Trophoblast cell (in vitro differentiated cells and primary cell): ENCODE data around the gene SLC39A9.

ENCODE experiments used
- DNase-seq, 2 donors: peaks; one replicate each; pipeline ENCODE4 v3.0.0-alpha.2; 2016
- H2AFZ ChIP-seq: 2 replicates; pipeline ENCODE4 v1.6.1; 2013; ENCODE audit warnings: low read length, moderate library complexity, mild to moderate bottlenecking; ENCODE audit not compliant: insufficient read depth, poor library complexity
- H2AK5ac ChIP-seq: 2 replicates; pipeline ENCODE4 v1.6.1; 2013; ENCODE audit warnings: mild to moderate bottlenecking, low read length
- H2BK120ac ChIP-seq: 2 replicates; pipeline ENCODE4 v1.6.1; 2013; ENCODE audit warnings: low read length, mild to moderate bottlenecking, moderate library complexity; ENCODE audit not compliant: insufficient read depth, poor library complexity
- H2BK12ac ChIP-seq: 2 replicates; pipeline ENCODE4 v1.6.1; 2013; ENCODE audit warnings: mild to moderate bottlenecking, low read length, moderate library complexity
- H2BK5ac ChIP-seq: 2 replicates; pipeline ENCODE4 v1.6.1; 2013; ENCODE audit warnings: low read length, low read depth, moderate library complexity, mild to moderate bottlenecking; ENCODE audit not compliant: poor library complexity
- H3K14ac ChIP-seq: 2 replicates; pipeline ENCODE4 v1.6.1; 2013; ENCODE audit warnings: mild to moderate bottlenecking, low read length
- H3K18ac ChIP-seq: 2 replicates; pipeline ENCODE4 v1.6.1; 2013; ENCODE audit warnings: mild to moderate bottlenecking, low read length
- H3K23ac ChIP-seq: 2 replicates; pipeline ENCODE4 v1.6.1; 2013; ENCODE audit warnings: low read length
- H3K27ac ChIP-seq: 2 replicates; pipeline ENCODE4 v1.5.1; 2013; ENCODE audit warnings: low read depth, mild to moderate bottlenecking, inconsistent platforms, low read length, moderate library complexity
- H3K27me3 ChIP-seq: 2 replicates; pipeline ENCODE4 v1.6.1; 2013; ENCODE audit warnings: inconsistent platforms, mild to moderate bottlenecking, low read length, moderate library complexity; ENCODE audit not compliant: insufficient read depth
- H3K36me3 ChIP-seq, 2 experiments: 1 replicate in 1 of 2; 2 replicates in 1 of 2; pipeline ENCODE4 v1.6.1; 2013; ENCODE audit warnings: low read length in 2 of 2, mild to moderate bottlenecking in 2 of 2, moderate library complexity in 1 of 2; ENCODE audit not compliant: insufficient read depth in 2 of 2, control insufficient read depth in 1 of 2
- H3K4ac ChIP-seq: 2 replicates; pipeline ENCODE4 v1.6.1; 2013; ENCODE audit warnings: low read depth, mild to moderate bottlenecking, low read length, moderate library complexity
- H3K4me1 ChIP-seq, 2 experiments: 1 replicate in 1 of 2; 2 replicates in 1 of 2; pipeline ENCODE4 v1.6.1; 2013; ENCODE audit warnings: low read length in 2 of 2, mild to moderate bottlenecking in 2 of 2, moderate library complexity in 1 of 2; ENCODE audit not compliant: insufficient read depth in 2 of 2, control insufficient read depth in 1 of 2
- H3K4me2 ChIP-seq: 2 replicates; pipeline ENCODE4 v1.6.1; 2013; ENCODE audit warnings: inconsistent platforms, mild to moderate bottlenecking, low read length, moderate library complexity
- H3K4me3 ChIP-seq: 2 replicates; pipeline ENCODE4 v1.5.1; 2013; ENCODE audit warnings: mild to moderate bottlenecking, low read depth, low read length, inconsistent platforms
- H3K79me1 ChIP-seq: one replicate; pipeline ENCODE4 v1.6.1; 2013; ENCODE audit warnings: low read length
- H3K79me2 ChIP-seq: 2 replicates; pipeline ENCODE4 v1.6.1; 2013; ENCODE audit warnings: low read length, mild to moderate bottlenecking; ENCODE audit not compliant: control insufficient read depth, insufficient read depth, poor library complexity
- H3K9ac ChIP-seq: 2 replicates; pipeline ENCODE4 v1.6.1; 2013; ENCODE audit warnings: mild to moderate bottlenecking, low read length
- H3K9me3 ChIP-seq: 2 replicates; pipeline ENCODE4 v1.6.1; 2013; ENCODE audit warnings: low read depth, mild to moderate bottlenecking, control low read depth, inconsistent platforms, low read length; ENCODE audit not compliant: insufficient read depth
- H4K12ac ChIP-seq: 2 replicates; pipeline ENCODE4 v1.6.1; 2013; ENCODE audit warnings: low read depth, mild to moderate bottlenecking, low read length, moderate library complexity
- H4K8ac ChIP-seq: 2 replicates; pipeline ENCODE4 v1.6.1; 2013; ENCODE audit warnings: low read depth, mild to moderate bottlenecking, low read length, moderate library complexity
- H4K91ac ChIP-seq: one replicate; pipeline ENCODE4 v1.6.1; 2013; ENCODE audit warnings: low read depth, mild to moderate bottlenecking, low read length, moderate library complexity
- WGBS: extraction: QIAGEN DNeasy Blood & Tissue Kit; methylation state at CpG from one replicate; pipeline ENCODE4 v1.1.7; 2013; ENCODE audit warnings: missing lambda C conversion rate; ENCODE audit not compliant: insufficient read length, insufficient coverage; ENCODE audit errors: extremely low coverage; 5-methylcytosine and 5-hydroxymethylcytosine counted together

SLC39A9 gene

GRCh38 chr14:69398818-69399210 lies 322 bp downstream of the SLC39A9 start:
- Histone ChIP-seq H4K8ac (peak overlapping the region; percentile 97), H2BK12ac (no peak overlapping the region), H3K9me3 (no peaks in the 10 kb centered on the region), H3K4me3 (peak overlapping the region; percentile 93), H3K4ac (peak overlapping the region; percentile 93), H2BK120ac (peak overlapping the region; percentile 56), H3K79me1 (peaks cover 9% of the 10 kb centered on the region), H3K18ac (peak overlapping the region; percentile 65), H4K12ac (peak overlapping the region; percentile 71), H3K9ac (peak overlapping the region; percentile 94), H3K27ac (peak overlapping the region; percentile 49), H2BK5ac (peak overlapping the region; percentile 70), H2AK5ac (peak overlapping the region; percentile 71), H3K36me3 (peaks cover 9 to 12% of the 10 kb centered on the region in 2 experiments), H2AFZ (peak overlapping the region; percentile 72), H3K4me1 (peaks cover 3 to 16% of the 10 kb centered on the region in 2 experiments), H3K79me2 (peaks cover 16% of the 10 kb centered on the region), H3K14ac (peak overlapping the region; percentile 81), H4K91ac (peak overlapping the region; percentile 92), H3K23ac (no peak overlapping the region), H3K27me3 (no peaks in the 10 kb centered on the region), H3K4me2 (peak overlapping the region; percentile 84)
- no peak for DNase-seq
- no CpG with 5 or more reads among the region's 18 CpGs for WGBS

DNA sequence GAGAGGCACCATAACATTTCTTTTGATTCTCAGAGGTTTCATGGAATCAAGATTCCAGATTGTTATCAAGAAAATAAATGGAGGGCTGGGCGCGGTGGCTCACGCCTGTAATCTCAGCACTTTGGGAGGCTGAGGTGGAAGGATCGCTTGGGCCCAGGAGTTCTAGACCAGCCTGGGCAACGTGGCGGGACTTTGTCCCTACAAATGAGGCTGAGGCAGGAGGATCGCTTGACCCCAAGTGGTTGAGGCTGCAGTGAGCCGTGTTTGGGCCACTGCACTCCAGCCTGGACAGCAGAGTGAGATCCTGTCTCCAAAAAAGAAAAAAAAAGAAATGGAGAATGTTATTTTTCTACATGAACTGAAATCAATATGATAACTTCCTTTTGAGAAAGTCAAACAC lies 1.3 kb downstream of the SLC39A9 start:
- H2BK12ac ChIP-seq: no peak overlapping the region
- H2AFZ ChIP-seq: no peak overlapping the region
- WGBS: no CpG with 5 or more reads among the region's 8 CpGs

GRCh38 chr14:69400154-69400553 lies 1.7 kb downstream of the SLC39A9 start:
- H3K4ac ChIP-seq: no peak overlapping the region
- WGBS: no CpG with 5 or more reads among the region's 6 CpGs

More for the DNA sequence above, 1.3 kb downstream of the SLC39A9 start:
- Histone ChIP-seq H3K27me3 (no peaks in the 10 kb centered on the region), H3K79me1 (peaks cover 9% of the 10 kb centered on the region), H3K4ac (no peak overlapping the region), H3K27ac (no peak overlapping the region), H3K36me3 (peaks cover 6 to 9% of the 10 kb centered on the region in 2 experiments), H3K9ac (no peak overlapping the region), H4K91ac (no peak overlapping the region), H3K4me2 (peak overlapping the region; percentile 40), H2AK5ac (no peak overlapping the region), H3K14ac (no peak overlapping the region), H3K18ac (no peak overlapping the region), H4K8ac (no peak overlapping the region), H3K79me2 (peaks cover 16% of the 10 kb centered on the region), H3K4me3 (no peak overlapping the region), H4K12ac (no peak overlapping the region), H2BK5ac (no peak overlapping the region), H3K4me1 (peaks cover 3 to 16% of the 10 kb centered on the region in 2 experiments), H3K23ac (no peak overlapping the region), H2BK120ac (no peak overlapping the region), H3K9me3 (no peaks in the 10 kb centered on the region)
- peak in 1 of 2 donors; percentile 17 for DNase-seq

GRCh38 chr14:69401841-69402240 lies 3.3 kb downstream of the SLC39A9 start:
- Histone ChIP-seq H4K8ac (no peak overlapping the region), H2AFZ (no peak overlapping the region), H3K4ac (no peak overlapping the region), H3K79me1 (peaks cover 9% of the 10 kb centered on the region), H3K4me3 (no peak overlapping the region), H3K27me3 (no peaks in the 10 kb centered on the region), H3K4me2 (no peak overlapping the region), H3K14ac (no peak overlapping the region), H3K9ac (no peak overlapping the region), H3K27ac (no peak overlapping the region), H3K36me3 (peaks cover 0 to 2% of the 10 kb centered on the region in 2 experiments), H2BK12ac (no peak overlapping the region), H2BK5ac (no peak overlapping the region), H3K79me2 (peaks cover 16% of the 10 kb centered on the region), H3K9me3 (no peaks in the 10 kb centered on the region), H2AK5ac (no peak overlapping the region), H3K23ac (no peak overlapping the region), H2BK120ac (no peak overlapping the region), H3K4me1 (peaks cover 3 to 16% of the 10 kb centered on the region in 2 experiments), H3K18ac (no peak overlapping the region), H4K91ac (no peak overlapping the region), H4K12ac (no peak overlapping the region)
- no CpG with 5 or more reads among the region's 2 CpGs for WGBS
- no peak for DNase-seq

More at GRCh38 chr14:69400154-69400553, 1.7 kb downstream of the SLC39A9 start:
- Histone ChIP-seq H3K27ac (no peak overlapping the region), H3K79me1 (peaks cover 9% of the 10 kb centered on the region), H2BK12ac (no peak overlapping the region), H4K8ac (no peak overlapping the region), H2AFZ (no peak overlapping the region), H3K23ac (no peak overlapping the region), H2BK120ac (no peak overlapping the region), H3K18ac (no peak overlapping the region), H3K9ac (no peak overlapping the region), H3K9me3 (no peaks in the 10 kb centered on the region), H2AK5ac (no peak overlapping the region), H4K91ac (no peak overlapping the region), H3K36me3 (peaks cover 2 to 5% of the 10 kb centered on the region in 2 experiments), H3K79me2 (peaks cover 16% of the 10 kb centered on the region), H3K27me3 (no peaks in the 10 kb centered on the region), H3K14ac (no peak overlapping the region), H3K4me2 (peak overlapping the region; percentile 39), H3K4me3 (no peak overlapping the region), H4K12ac (no peak overlapping the region), H3K4me1 (peaks cover 3 to 16% of the 10 kb centered on the region in 2 experiments), H2BK5ac (no peak overlapping the region)
- no peak for DNase-seq
